Measurements from ENCODE around the gene CDKAL1.
"Not testable (repeated sequence)": the region's sequence is repeated elsewhere in the genome, so short reads cannot be mapped to it uniquely, and the experiment has no call there.

The CDKAL1 gene

DNA sequence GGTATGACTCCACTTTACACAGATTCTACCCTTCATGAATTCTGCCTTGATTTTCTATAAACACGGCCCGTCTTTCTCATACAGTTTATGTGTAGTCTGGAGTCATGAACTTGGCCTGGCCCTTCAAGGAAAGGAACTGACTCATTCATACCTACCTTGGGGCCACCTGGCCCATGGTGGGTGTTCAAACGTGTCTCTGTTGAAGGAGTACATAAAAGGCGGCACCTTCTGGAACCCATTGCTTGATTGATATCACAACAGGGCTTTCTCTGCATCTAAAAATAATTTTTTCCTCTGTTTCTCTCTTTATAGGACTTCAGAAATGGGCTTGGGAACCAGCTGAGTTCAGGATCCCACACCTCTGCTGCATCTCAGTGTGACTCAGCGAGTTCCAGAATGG lies 696.3 kb downstream of the CDKAL1 start:
- DNase-seq = no peak

DNA sequence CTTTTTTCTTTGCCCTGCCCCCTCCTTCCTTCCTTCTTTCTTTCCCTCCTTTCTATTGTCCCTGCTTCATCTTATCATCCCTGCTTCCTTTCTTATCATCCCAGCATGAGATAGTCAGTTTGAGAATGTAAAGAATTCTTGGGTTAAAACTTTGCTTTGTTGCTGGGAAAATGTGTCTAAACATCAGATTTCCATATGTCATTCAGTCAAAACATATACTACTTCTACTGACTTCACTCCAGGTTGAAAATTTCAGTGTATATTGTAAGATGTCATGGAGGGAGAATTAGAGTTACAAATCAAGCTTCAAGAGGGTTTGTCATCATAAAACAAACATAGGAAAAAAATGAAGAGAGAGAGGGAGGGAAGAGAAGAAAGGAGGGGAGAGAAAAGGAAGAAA lies 700.9 kb downstream of the CDKAL1 start:
- DNase-seq = no peak

DNA sequence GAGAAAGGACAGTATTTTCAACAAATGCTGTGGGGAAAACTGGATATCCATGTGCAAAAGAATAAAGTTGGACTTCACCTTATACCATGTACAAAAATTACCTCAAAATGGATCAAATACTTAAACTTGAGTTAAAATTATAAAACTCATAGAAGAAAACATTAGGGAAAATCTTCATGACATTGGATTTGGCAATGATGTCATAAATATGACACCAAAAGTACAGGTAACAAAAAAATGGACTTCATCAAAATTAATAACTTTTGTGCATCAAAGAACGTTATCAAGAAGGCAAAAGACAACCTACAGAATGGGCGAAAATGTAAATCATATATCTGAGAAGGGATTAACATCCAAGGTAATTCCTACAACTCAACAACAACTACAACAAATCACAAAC lies 704.0 kb downstream of the CDKAL1 start:
- no peak for DNase-seq

DNA sequence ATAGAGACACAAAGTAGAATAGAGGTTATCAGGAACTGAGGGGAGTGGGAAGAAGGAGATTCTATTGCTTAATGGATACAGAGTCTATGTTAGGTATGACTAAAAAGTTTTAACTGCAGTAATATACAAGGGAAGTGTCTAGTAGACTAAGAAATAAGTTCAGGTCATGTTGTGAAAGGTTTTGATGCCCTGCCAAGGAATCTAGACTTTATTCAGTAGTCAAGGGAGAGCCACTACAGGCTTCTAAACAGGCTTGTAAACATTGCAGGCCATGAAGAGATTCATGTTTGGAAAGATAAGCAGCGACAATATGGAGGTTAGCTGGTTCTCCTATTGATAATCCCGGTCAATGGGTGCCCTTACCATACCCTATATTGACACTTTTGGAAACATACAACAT lies 706.5 kb downstream of the CDKAL1 start:
- no peak for DNase-seq

DNA sequence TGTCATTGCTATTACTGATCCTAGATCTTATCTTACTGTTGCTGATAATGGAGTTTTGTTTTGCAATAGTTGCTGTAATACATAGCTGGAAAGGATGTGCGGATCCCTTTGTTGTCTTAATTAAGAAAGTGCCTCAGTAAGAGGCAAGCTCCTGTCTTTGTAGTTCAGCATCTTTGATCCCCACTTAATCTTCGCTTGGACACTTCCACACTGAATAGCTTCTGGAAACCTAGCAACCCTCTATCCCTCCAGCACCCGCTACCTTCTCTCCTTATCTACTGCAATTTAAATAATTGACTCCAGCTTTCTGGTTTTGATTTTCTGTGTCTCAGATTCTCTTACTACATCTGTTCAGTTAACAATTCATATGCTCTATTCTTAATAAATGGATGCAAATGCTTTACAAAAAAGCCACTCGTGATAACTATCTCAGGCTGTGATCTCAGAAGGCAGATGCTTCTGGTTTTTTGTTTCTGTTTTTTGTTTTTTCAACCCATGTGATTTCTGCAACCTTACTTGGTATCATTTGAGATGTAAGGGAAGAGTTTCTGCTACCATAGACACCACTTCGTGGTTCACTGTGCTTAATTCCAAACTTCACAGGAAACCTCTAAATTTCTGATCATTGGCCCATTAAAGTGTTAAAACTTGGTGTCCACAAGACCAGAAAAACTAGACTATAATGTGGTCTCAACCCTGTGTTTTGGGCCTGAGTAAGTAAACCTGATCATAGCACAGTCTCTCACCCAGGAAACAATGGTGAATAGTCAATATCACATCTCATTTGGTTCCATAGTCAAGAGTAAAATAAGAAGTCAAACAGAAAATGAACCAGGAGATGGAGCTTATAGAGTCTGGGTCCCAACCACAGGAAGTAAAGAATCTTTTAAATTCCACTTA lies 707.2 kb downstream of the CDKAL1 start:
- DNase-seq = no peak

DNA sequence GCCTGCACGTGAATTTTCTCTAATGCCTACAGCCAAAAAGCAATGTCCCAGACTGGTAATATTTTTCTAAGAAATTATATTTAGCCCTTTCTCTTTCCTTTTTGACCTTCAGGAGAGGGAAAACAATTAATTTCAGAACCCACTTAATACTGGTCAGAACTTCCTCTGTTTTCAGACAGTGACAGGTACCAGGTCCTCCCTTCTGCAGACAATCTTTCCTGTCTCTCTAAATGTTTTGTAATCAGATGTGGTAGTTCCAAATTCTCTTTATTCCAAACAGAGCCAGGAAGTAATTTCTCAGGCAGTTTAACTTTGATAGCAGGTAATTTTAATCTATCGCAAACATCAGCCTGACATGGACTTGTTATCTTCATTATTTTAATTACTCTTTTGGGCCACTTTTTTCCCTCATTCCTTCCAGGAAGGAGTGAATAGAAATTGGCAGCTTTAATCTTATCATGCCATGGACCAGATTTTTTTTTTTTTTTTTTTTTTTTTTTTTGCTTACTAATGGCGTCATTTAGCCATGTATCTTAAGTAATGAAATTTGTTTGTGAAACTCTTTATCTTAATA lies 710.7 kb downstream of the CDKAL1 start:
- no peak for DNase-seq

DNA sequence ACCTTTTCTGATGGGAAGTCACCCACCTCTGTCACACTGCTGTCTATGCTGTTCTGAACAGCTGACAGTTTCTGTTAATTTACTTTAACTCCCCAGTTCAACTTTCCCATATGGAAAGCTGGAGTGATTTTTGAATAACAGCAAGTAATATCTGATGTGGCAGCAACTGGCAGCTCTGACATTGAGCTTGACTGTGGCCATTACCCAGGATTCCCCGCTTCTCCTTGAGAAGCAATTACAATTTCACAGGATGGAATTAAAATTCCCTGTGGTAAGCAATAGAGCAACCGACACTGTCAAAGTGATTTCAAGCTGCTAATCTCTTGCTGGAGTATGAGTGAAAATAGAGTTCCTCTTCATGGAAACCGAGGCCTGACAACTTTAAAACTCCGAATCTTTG lies 711.2 kb downstream of the CDKAL1 start:
- no peak for DNase-seq

DNA sequence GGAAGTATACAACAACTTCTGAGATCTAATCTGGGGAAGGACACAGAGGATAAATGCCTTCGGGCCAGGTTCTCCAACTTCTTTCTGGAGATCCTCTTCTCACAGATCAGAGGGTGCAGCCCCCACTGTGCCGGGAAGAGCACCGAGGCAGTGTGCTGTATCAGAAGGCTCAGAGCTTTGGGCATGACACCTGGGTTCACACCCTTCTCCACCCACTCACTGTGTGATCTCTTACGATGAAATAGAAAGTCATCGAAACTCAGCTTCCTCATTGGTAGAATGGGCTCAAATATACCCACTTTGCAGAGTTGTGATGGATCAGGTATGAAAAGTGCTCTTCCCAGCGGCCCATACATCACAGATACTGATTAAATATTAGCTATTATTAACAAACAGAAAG lies 711.8 kb downstream of the CDKAL1 start:
- DNase-seq = no peak

DNA sequence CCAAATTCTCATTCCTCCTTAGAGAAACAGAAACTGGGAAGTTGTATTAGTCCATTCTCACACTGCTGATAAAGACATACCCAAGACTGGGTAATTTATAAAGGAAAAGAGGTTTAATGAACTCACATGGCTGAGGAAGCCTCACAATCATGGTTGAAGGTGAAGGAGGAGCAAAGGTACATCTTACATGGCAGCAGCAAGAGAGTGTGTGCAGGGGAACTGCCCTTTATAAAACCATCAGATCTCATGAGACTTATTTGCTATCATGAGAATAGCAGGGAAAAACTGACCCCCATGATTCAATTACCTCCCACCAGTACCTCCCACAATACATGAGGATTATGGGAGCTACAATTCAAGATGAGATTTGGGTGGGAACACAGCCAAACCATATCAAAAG lies 720.2 kb downstream of the CDKAL1 start:
- not testable (repeated sequence) for DNase-seq

DNA sequence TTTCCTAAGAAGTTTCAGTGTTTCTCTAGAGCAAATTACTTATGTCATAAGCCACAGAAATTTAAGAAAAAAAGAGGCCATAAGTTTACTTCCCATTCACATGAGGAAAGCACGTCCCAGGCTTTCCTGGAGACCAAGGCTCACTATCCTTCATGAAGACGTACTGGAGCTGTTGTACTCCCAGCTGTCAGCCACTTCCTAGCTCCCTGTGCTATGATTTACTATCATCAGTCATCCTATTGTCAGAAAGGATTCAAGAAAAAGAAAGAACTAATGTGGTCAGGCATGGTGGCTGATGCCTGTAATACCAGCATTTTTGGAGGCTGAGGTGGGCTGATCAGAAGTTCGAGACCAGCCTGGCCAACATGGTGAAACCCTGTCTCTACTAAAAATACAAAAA lies 721.9 kb downstream of the CDKAL1 start:
- DNase-seq = no peak

DNA sequence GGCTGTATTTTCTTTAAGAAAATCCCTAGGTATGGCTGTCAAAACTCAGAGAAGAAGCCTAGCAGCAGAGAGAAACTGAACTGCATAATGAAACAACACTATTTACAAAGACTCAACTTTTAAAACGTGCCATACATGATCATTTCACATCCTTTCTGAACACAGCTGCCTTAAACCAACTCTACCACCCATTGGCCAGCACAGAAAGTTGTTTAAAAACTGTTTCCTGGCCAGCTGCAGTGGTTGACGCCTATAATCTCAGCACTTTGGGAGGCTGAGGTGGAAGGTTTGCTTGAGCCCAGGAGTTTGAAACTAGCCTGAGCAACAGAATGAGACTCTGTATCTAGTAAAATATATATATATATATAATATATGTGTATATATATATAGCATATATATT lies 722.9 kb downstream of the CDKAL1 start:
- no peak for DNase-seq

DNA sequence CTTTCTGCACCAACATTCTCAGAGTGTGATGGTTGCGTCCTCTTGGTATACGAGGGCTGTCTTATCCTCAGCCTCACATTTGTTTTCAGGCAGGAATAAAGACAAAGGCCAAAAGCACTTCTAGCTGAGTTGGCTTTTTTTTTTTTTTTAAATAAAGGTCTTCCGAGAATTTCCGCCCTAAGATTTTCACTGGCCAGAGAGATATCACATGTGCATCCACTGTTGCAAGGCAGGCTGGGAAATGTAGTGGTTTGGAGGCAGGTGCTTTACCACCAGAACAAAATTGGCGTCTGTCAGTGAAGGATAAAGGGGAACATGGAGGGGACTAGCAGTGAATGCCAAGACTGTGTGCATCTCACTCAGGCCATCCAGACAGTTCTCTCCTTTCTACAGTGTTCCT lies 724.4 kb downstream of the CDKAL1 start:
- no peak for DNase-seq

DNA sequence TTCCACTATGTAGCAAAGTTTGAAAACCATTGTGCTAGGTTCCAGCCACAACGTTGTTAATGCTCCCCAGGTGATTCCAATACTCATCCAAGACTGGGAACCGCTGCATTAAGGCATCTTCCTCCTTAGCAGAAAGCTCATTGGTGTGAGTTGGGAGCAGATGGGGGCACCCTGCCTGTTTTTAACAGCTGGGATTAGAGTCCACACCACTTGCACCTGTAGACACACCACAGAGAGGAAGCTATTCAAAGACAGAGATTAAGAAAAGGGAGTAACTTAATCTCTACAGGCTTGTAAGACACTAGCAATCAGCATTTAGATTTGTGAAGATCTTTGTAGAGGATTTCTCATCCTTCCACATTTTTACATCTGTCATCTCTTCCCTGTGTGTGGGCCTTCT lies 725.4 kb downstream of the CDKAL1 start:
- DNase-seq = no peak

DNA sequence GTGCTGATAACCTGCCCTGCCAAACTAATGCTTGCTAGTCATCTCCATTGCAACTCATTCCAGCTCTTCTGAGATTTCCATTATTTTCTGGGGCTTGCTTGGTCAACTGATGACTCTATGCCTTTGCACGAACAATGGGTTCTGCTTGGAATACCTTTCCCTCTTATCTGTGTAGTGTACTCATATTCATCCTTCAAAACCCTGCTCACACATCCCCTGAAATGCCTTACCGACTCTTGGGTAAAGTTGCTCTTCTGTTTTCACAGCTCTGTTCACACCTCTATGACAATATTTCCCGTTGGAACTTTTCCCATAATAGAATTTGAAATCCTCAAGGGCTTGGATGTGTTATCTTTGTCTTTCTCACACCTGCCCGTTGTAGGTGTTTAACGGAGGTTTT lies 728.2 kb downstream of the CDKAL1 start:
- no peak for DNase-seq

DNA sequence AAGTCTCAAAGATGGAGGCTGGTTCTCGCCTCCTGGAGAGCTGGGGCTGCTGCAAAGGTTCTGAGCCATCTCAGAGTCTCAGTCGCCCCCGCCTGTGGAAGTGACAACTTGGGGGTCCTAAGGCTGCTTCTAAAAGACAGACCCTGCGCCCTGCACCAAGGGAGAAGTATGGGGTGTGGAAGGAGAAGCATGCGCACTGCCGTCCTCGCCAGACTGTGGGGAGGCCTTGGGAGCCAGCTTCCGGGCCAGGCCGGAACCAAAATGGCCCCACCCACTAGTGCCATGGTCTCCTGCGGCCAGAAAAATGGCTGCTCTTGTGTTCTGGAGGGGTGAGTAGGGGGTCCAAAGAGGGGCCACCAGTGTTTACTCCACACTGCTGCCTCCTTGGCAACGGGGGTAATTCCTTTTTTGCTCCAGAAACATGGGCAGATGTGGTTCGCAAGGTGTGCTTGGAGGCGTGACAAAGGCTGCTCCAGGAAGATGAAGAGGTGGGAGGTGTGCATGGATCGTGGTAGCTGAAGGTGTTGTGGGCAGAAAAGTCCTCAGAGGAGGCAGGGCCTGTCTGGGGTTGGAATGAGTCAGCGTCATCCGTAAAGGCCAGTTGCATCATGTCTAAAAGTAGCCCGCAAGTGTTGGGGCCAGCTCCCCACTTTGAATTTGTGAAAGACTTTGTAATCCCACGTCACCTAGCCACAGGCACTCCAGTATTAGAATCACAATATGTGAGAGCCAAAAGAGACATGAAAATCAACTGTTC lies 729.5 kb downstream of the CDKAL1 start:
- DNase-seq = no peak

DNA sequence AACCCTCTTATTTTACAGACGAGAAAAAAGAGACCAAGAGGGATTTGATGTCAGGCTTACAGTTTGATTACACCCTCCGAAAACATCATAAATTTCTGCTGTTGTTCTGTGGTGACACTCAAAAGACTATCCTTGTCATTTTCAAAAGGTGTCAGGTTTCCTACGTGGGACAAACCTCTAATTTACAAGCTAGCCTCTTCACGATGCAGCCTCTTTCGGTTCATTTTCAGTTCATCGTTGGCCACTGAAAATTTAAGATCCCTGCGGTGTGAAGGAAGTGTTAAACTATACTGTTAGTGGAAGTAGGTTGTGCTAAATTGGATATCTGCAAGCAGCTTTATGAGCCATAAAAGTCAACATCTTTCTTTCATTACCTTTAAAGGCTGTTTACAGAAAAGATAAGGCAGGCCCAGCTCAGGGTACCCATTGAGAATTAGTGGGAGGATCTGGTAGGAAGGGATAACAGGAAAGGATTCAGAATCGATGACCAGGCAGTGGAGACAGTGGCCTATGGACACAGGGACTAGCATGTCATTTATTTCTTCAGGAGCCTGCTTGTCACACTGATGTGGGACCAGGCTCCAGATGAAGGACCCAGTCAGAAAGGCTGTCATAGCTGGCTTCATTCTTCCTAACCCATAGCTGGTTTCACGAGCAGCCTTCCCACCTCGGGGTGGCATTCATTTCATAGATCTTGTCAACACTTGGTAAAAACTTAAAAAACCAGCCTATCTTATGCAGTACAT lies 730.2 kb downstream of the CDKAL1 start:
- DNase-seq = peak; percentile 81

DNA sequence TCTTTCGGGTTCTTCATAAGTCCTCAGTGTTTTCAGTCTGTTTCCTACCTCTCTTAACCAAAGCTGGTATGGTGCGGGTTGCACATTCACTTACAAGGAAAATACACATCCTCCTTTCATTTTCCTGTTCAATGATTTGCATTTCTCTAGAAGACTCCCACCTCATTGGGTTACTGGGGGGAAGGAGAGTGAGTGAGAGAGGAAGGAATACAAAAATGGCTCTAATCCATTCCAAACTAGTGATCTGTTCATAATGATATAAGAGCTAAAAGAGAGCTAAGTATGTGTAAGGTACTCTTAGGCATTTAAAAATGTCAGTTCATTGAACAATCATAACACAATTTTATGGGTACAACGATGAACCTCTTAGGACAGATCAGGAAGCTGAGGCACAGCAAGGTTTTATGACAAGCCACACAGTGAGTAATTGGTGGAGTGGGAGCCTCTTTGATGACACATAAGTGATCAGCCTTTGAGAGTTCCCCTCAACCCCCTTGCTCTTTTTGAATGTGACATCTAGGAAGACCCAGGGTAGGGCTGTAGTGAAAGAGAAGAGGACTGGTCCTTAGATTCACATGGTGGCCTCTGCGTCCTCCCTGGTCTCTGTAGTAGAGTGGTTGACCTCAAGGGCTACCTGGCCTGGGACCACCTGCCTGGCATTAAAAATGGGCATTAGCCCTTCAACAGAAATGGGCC lies 730.9 kb downstream of the CDKAL1 start:
- DNase-seq = no peak

DNA sequence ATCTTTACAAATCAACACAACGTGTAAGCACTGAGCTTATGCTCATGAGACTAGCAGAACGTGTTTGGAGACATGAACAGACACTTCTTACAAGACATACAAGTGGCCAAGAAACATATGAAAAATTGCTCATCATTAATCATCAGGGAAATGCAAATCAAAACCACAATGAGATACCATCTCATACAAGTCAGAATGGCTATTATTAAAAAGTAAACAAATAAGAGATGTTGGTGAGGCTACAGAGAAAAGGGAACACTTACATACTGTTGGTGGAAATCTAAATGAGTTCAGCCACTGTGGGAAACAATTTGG lies 731.4 kb downstream of the CDKAL1 start:
- no peak for DNase-seq

DNA sequence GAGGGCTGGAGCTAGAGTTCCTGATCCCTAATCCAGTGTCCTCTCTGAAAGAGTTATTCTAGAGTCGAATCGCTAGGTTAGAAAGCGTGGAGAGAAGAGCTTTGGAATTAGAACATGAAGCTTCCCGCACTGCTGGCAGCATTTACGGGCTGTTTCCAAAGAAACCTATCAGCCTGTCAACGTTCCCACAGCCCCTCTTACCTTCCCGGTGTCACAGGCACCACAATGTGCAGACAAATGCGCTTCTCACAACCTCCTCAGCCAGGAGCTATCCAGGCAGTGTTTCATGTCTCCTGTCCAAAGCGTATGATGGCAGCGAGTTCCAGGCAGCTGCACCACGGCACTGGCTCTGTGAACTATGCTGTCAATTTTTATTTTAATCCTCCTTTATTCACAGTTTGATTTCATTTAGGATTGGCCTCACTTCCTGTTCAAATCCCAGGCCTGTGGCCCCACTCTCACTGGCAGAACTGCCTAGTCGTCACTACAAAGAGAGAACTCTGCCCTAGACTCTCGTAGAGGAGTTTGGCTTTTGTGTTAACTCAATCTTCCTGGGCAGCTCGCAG lies 736.5 kb downstream of the CDKAL1 start:
- no peak for DNase-seq

DNA sequence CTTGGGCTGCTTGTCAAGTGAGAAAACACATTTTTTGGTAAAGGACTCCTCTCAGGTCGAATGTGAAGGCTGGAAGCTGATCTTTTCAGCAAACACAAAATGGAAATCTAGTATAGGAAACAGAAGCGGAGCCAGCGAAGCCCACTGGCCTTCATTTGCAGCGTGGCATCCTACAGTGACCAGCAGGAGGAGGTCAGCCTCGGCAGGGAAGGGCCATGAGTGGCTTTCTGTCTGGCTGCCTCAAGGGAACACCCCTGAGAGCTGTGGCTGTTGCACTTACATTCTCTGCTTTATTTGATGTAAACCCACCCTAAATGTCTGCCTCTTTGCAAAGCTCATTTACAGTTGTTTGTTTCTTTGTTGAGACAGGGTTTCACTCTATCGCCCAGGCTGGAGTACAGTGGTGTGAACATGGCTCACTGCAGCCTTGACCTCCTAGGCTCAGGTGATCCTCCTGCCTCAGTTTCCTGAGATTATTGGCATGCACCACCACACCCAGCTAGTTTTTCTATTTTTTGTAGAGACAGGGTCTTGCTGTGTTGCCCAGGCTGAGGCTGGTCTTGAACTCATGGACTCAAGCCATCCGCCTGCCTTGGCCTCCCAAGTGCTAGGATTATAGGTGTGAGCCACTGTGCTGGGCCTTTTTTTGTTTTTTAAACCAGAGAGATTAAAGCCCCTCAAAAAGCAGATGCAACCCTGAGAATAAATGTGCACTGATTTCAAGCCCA lies 737.3 kb downstream of the CDKAL1 start:
- no peak for DNase-seq

DNA sequence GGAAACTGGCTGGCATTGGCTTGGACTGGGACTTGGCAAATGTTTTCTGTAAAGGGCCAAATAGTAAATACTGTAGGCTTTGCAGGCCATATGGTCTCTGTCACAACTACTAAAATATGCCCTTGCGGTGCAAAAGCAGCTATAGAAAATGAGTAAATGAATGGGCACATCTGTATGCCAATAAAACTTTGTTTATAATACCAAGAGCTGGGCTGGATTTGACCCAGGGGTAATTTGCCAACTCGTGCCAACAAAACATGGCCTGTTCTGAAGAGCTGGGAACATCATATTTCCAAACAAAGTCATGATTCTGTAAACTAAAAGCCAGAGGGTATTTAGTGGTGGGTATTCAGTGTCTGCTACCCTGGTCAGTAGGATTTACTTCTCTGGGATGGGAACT lies 739.2 kb downstream of the CDKAL1 start:
- DNase-seq = no peak

DNA sequence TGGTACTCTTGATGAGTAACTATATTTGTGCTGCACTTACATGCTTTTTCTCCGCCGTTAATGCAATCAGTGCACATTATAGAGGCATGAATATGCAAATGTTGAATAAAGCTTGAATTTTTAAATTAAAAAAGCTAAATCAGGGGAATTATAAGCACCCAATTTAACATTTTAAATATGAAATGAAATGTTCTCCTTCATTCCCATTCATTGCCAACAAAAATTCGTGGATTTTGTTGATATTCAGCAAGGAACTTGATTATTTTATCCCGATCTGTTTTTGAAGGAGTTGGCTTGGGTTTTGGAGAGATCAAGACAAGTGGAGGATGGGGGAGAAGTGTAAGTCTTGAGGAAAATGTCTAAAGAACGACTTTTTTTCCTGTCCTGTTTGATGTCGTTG lies 740.6 kb downstream of the CDKAL1 start:
- no peak for DNase-seq

Data from NCI-H1105 treated with DMSO at 0.1 percent for 48 hours (cell line).